ENCODE measurements around the gene CMIP.
A peak's percentile ranks its signal among the peaks of the same experiment; 100 is the strongest.

CMIP gene

GRCh38 chr16:81607805-81608522 lies 163.4 kb downstream of the CMIP start:
- H3K27ac ChIP-seq (ENCODE audit: low read length), result no peak overlapping the region
- H3K4me1 ChIP-seq (ENCODE audit: control insufficient read depth in 1 of 2, insufficient read depth in 2 of 2, low read length in 2 of 2), result peaks cover 8 to 40% of the 10 kb centered on the region in 2 donors
- H3K27me3 ChIP-seq (ENCODE audit: low read depth, low read length), result no peaks in the 10 kb centered on the region
- H3K36me3 ChIP-seq (ENCODE audit: control insufficient read depth in 1 of 2, insufficient read depth in 2 of 2, low read length in 2 of 2), result peaks cover 0 to 8% of the 10 kb centered on the region in 2 donors
- H3K4me3 ChIP-seq (ENCODE audit: low read depth in 1 of 2, low read length in 2 of 2), result no peak overlapping the region
- no peaks in the 10 kb centered on the region for H3K9me3 ChIP-seq (ENCODE audit: control insufficient read depth in 1 of 2, low read length in 2 of 2)

DNA sequence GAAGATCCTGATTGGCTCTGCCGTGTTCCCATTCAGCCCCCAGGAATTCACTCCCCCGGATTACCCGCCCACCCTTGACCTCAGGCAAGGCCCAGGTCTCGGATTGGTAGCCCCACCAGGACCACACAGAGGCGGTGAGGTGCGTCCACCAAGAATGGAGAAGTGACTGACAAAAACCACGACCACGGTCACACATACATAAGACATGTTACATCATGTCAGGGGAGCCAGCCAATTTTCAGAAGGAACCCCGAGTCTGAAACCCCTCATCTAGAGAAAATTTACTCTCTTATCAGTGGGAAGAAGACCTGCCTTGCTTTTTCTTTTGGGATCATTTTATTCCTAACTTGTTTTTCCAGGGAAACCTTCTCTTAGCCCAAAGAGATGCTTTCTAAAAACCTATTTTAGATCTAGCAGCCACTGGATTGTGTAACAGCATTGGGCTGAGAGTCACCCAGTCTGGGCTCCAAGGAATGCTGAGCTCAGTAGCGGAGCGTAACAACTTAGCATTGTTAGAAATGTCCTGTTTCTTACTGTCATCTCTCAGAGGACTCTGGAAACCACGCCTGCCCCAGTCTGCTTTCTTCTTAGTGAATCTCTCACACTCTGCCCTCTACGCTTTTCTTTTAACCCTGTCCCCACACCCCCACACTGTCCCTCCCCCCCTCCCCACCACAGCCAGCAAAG lies 164.1 kb downstream of the CMIP start:
- Histone ChIP-seq H3K4me1 (ENCODE audit: control insufficient read depth in 1 of 2, insufficient read depth in 2 of 2, low read length in 2 of 2) (peaks cover 8 to 42% of the 10 kb centered on the region in 2 donors), H3K27me3 (ENCODE audit: low read depth, low read length) (no peaks in the 10 kb centered on the region), H3K27ac (ENCODE audit: low read length) (no peak overlapping the region), H3K4me3 (ENCODE audit: low read depth in 1 of 2, low read length in 2 of 2) (no peak overlapping the region), H3K36me3 (ENCODE audit: control insufficient read depth in 1 of 2, insufficient read depth in 2 of 2, low read length in 2 of 2) (peaks cover 0 to 8% of the 10 kb centered on the region in 2 donors), H3K9me3 (ENCODE audit: control insufficient read depth in 1 of 2, low read length in 2 of 2) (no peaks in the 10 kb centered on the region)

- no peaks in the 10 kb centered on the region for H3K27me3 ChIP-seq (ENCODE audit: low read depth, low read length)
- H3K4me3 ChIP-seq (ENCODE audit: low read depth in 1 of 2, low read length in 2 of 2), result no peak overlapping the region
- peaks cover 0 to 8% of the 10 kb centered on the region in 2 donors for H3K36me3 ChIP-seq (ENCODE audit: control insufficient read depth in 1 of 2, insufficient read depth in 2 of 2, low read length in 2 of 2)
- H3K27ac ChIP-seq (ENCODE audit: low read length), result no peak overlapping the region
- no peaks in the 10 kb centered on the region for H3K9me3 ChIP-seq (ENCODE audit: control insufficient read depth in 1 of 2, low read length in 2 of 2)
- H3K4me1 ChIP-seq (ENCODE audit: control insufficient read depth in 1 of 2, insufficient read depth in 2 of 2, low read length in 2 of 2), result peaks cover 8 to 42% of the 10 kb centered on the region in 2 donors
Measured at GRCh38 chr16:81609323-81609892, 164.8 kb downstream of the CMIP start.

- no peaks in the 10 kb centered on the region for H3K9me3 ChIP-seq (ENCODE audit: control insufficient read depth in 1 of 2, low read length in 2 of 2)
- H3K27ac ChIP-seq (ENCODE audit: low read length), result peak overlapping the region; percentile 52
- H3K27me3 ChIP-seq (ENCODE audit: low read depth, low read length), result no peaks in the 10 kb centered on the region
- peaks cover 8 to 42% of the 10 kb centered on the region in 2 donors for H3K4me1 ChIP-seq (ENCODE audit: control insufficient read depth in 1 of 2, insufficient read depth in 2 of 2, low read length in 2 of 2)
- peak overlapping the region in 1 of 2 donors; percentile 33 for H3K4me3 ChIP-seq (ENCODE audit: low read depth in 1 of 2, low read length in 2 of 2)
- peaks cover 0 to 8% of the 10 kb centered on the region in 2 donors for H3K36me3 ChIP-seq (ENCODE audit: control insufficient read depth in 1 of 2, insufficient read depth in 2 of 2, low read length in 2 of 2)
Measured at GRCh38 chr16:81610144-81610842, 165.7 kb downstream of the CMIP start.

DNA sequence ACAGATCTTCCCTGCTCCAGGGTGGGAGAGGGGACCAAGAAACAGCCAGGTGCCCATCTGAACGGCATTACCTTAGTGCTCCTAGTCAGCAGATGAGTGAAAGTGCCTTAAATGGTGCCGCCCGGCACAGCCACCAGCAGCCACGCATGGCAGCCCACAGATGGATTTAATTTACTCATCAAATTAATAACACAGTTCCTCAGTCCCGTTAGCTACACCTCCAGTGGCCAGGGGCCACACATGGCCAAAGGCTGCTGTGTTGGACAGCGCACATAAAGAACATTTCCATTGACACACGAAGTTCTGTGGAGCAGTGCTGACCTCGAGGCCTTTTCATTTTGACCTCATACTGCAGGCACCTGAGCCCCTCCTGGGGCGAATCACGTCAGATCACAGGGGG lies 166.3 kb downstream of the CMIP start:
- Histone ChIP-seq H3K4me1 (ENCODE audit: control insufficient read depth in 1 of 2, insufficient read depth in 2 of 2, low read length in 2 of 2) (peaks cover 8 to 42% of the 10 kb centered on the region in 2 donors), H3K9me3 (ENCODE audit: control insufficient read depth in 1 of 2, low read length in 2 of 2) (no peaks in the 10 kb centered on the region), H3K27ac (ENCODE audit: low read length) (peak overlapping the region; percentile 52), H3K27me3 (ENCODE audit: low read depth, low read length) (no peaks in the 10 kb centered on the region), H3K4me3 (ENCODE audit: low read depth in 1 of 2, low read length in 2 of 2) (peak overlapping the region in 1 of 2 donors; percentile 33), H3K36me3 (ENCODE audit: control insufficient read depth in 1 of 2, insufficient read depth in 2 of 2, low read length in 2 of 2) (peaks cover 0 to 8% of the 10 kb centered on the region in 2 donors)

DNA sequence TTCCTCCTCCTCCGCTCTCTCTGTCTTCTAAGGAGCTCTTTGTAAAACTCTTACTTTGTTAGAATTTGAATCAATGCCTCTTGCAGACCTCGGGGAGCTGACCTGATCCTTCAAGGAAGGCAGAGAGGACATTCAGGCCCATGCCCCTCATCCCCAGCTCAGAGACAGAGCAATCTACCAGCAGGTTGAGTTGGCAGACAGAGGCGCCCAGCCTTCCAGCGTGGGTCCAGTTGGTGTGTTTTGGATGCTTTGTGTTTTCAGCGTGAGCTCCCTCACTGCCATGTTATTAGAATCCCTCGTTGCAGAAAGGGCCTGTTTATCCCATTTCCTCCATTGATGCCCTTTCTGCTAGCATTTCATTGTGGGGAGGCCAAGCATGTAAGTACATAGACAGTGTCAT lies 167.1 kb downstream of the CMIP start:
- Histone ChIP-seq H3K9me3 (ENCODE audit: control insufficient read depth in 1 of 2, low read length in 2 of 2) (no peaks in the 10 kb centered on the region), H3K4me3 (ENCODE audit: low read depth in 1 of 2, low read length in 2 of 2) (peak overlapping the region in 1 of 2 donors; percentile 26), H3K27ac (ENCODE audit: low read length) (peak overlapping the region; percentile 52), H3K27me3 (ENCODE audit: low read depth, low read length) (no peaks in the 10 kb centered on the region), H3K36me3 (ENCODE audit: control insufficient read depth in 1 of 2, insufficient read depth in 2 of 2, low read length in 2 of 2) (peaks cover 0 to 8% of the 10 kb centered on the region in 2 donors), H3K4me1 (ENCODE audit: control insufficient read depth in 1 of 2, insufficient read depth in 2 of 2, low read length in 2 of 2) (peaks cover 8 to 50% of the 10 kb centered on the region in 2 donors)

- peaks cover 0 to 7% of the 10 kb centered on the region in 2 donors for H3K36me3 ChIP-seq (ENCODE audit: control insufficient read depth in 1 of 2, insufficient read depth in 2 of 2, low read length in 2 of 2)
- peak overlapping the region; percentile 37 for H3K27ac ChIP-seq (ENCODE audit: low read length)
- H3K4me1 ChIP-seq (ENCODE audit: control insufficient read depth in 1 of 2, insufficient read depth in 2 of 2, low read length in 2 of 2), result peaks cover 15 to 58% of the 10 kb centered on the region in 2 donors
- H3K9me3 ChIP-seq (ENCODE audit: control insufficient read depth in 1 of 2, low read length in 2 of 2), result no peaks in the 10 kb centered on the region
- H3K4me3 ChIP-seq (ENCODE audit: low read depth in 1 of 2, low read length in 2 of 2), result no peak overlapping the region
- no peaks in the 10 kb centered on the region for H3K27me3 ChIP-seq (ENCODE audit: low read depth, low read length)
Measured at GRCh38 chr16:81612351-81613163, 167.9 kb downstream of the CMIP start.

DNA sequence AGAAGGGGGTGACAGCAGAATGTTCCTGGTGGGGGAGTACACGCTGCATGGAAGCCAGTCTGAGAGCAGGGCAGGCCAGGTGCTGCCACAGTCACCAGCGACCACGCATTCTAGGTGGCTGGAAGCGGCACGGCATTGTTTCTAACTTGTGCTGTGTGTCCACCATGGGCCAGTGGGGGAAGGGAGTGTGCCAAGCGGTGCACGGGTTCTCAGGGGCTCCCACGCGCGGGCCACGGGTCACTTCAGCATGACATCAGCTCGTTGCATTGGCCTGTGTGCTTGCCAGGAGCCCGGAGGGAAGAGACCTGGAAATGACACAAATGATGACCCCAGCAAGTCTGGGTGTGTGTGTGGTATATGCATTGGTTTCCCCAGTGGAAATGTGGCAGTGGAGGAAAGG lies 169.6 kb downstream of the CMIP start:
- Histone ChIP-seq H3K9me3 (ENCODE audit: control insufficient read depth in 1 of 2, low read length in 2 of 2) (no peaks in the 10 kb centered on the region), H3K4me1 (ENCODE audit: control insufficient read depth in 1 of 2, insufficient read depth in 2 of 2, low read length in 2 of 2) (peaks cover 14 to 57% of the 10 kb centered on the region in 2 donors), H3K36me3 (ENCODE audit: control insufficient read depth in 1 of 2, insufficient read depth in 2 of 2, low read length in 2 of 2) (no peaks in the 10 kb centered on the region), H3K27ac (ENCODE audit: low read length) (no peak overlapping the region), H3K27me3 (ENCODE audit: low read depth, low read length) (no peaks in the 10 kb centered on the region), H3K4me3 (ENCODE audit: low read depth in 1 of 2, low read length in 2 of 2) (no peak overlapping the region)

DNA sequence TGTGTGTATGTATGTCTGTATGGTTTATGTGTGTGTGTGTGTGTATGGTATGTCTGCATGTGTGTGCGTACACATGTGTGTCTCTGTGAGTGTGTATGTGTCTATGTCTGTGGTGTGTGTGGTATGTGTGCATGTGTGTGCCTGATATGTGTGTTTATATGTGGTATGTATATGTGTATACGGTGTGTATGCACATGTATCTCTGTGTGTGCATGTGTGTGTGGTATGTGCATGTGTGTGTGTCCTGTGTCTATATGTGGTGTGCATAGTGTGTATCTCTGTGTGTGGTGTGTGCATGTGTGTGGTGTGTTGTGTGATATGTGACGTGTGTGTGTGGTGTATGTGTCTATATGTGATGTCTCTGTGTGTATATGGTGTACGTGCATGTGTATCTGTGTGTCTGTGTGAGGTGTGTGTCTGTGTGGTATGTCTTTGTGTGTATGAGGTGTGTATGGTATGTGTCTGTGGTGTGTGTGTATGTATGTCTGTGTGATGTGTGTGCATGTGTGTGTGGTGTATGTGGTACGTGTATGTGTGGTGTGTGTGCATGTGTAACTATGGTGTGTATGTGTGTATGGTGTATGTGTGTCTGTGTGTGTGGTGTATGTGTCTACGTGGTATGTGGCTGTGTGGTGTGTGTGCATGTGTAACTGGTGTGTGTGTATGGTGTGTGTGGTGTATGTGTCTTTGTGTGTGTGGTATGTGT lies 170.2 kb downstream of the CMIP start:
- Histone ChIP-seq H3K27me3 (ENCODE audit: low read depth, low read length) (no peaks in the 10 kb centered on the region), H3K4me3 (ENCODE audit: low read depth in 1 of 2, low read length in 2 of 2) (no peak overlapping the region), H3K4me1 (ENCODE audit: control insufficient read depth in 1 of 2, insufficient read depth in 2 of 2, low read length in 2 of 2) (peaks cover 9 to 51% of the 10 kb centered on the region in 2 donors), H3K36me3 (ENCODE audit: control insufficient read depth in 1 of 2, insufficient read depth in 2 of 2, low read length in 2 of 2) (no peaks in the 10 kb centered on the region), H3K9me3 (ENCODE audit: control insufficient read depth in 1 of 2, low read length in 2 of 2) (no peaks in the 10 kb centered on the region), H3K27ac (ENCODE audit: low read length) (no peak overlapping the region)

GRCh38 chr16:81615411-81615810 lies 170.8 kb downstream of the CMIP start:
- H3K27ac ChIP-seq (ENCODE audit: low read length), result no peak overlapping the region

More at GRCh38 chr16:81615411-81615810, 170.8 kb downstream of the CMIP start:
- Histone ChIP-seq H3K27me3 (ENCODE audit: low read depth, low read length) (no peaks in the 10 kb centered on the region), H3K36me3 (ENCODE audit: control insufficient read depth in 1 of 2, insufficient read depth in 2 of 2, low read length in 2 of 2) (no peaks in the 10 kb centered on the region), H3K9me3 (ENCODE audit: control insufficient read depth in 1 of 2, low read length in 2 of 2) (no peaks in the 10 kb centered on the region), H3K4me1 (ENCODE audit: control insufficient read depth in 1 of 2, insufficient read depth in 2 of 2, low read length in 2 of 2) (peaks cover 7 to 45% of the 10 kb centered on the region in 2 donors), H3K4me3 (ENCODE audit: low read depth in 1 of 2, low read length in 2 of 2) (no peak overlapping the region)

Data from muscle layer of duodenum (tissue), 2 donors.